Smooth muscle cell (in vitro differentiated cells): ENCODE data around the gene FAM120A. TPM values are rescaled to one million over a fixed set of nuclear protein-coding genes. Genes with fewer than 3 reads are reported as not detected.

ENCODE experiments used
- DNase-seq: peaks from one replicate; lab custom pipeline; 2025; ENCODE audit not compliant: unreplicated experiment; lab: John Stamatoyannopoulos, UW
- H2AFZ ChIP-seq: fragments of 200-600 bp; sonication (generic); 2 replicates; pipeline ENCODE4 v1.6.0; 2016; ENCODE audit warnings: antibody characterized with exemption, low read depth, mild to moderate bottlenecking
- H3F3A ChIP-seq: fragments of 200-600 bp; sonication (generic); 2 replicates; pipeline ENCODE4 v1.6.0; 2017; ENCODE audit warnings: antibody characterized with exemption, low read depth
- H3K27ac ChIP-seq: fragments of 200-600 bp; sonication (generic); 2 replicates; pipeline ENCODE4 v1.5.1; 2016; ENCODE audit warnings: low read depth, mild to moderate bottlenecking
- H3K27me3 ChIP-seq: fragments of 200-600 bp; sonication (generic); 2 replicates; pipeline ENCODE4 v1.6.1; 2016; ENCODE audit warnings: low read depth, mild to moderate bottlenecking
- H3K36me3 ChIP-seq: fragments of 200-600 bp; sonication (generic); 2 replicates; pipeline ENCODE4 v1.5.1; 2016; ENCODE audit warnings: low read depth
- H3K4me1 ChIP-seq: fragments of 200-600 bp; sonication (generic); 2 replicates; pipeline ENCODE4 v1.5.1; 2016; ENCODE audit warnings: low read depth
- H3K4me2 ChIP-seq: fragments of 200-600 bp; sonication (generic); 2 replicates; pipeline ENCODE4 v1.6.0; 2016; ENCODE audit warnings: mild to moderate bottlenecking
- H3K4me3 ChIP-seq: fragments of 200-600 bp; sonication (generic); 2 replicates; pipeline ENCODE4 v1.5.1; 2016; ENCODE audit warnings: mild to moderate bottlenecking
- H3K79me2 ChIP-seq: fragments of 200-600 bp; sonication (generic); 2 replicates; pipeline ENCODE4 v1.6.0; 2016; ENCODE audit warnings: low read depth, mild to moderate bottlenecking
- H3K9ac ChIP-seq: fragments of 200-600 bp; sonication (generic); 2 replicates; pipeline ENCODE4 v1.6.0; 2016; ENCODE audit warnings: low read depth
- H3K9me3 ChIP-seq: fragments of 200-600 bp; sonication (generic); replicated peaks from 2 replicates; pipeline ENCODE4 v1.5.1; 2016; ENCODE audit warnings: low read depth
- H4K20me1 ChIP-seq: fragments of 200-600 bp; sonication (generic); 2 replicates; pipeline ENCODE4 v1.6.0; 2016; ENCODE audit warnings: low read depth
- CTCF ChIP-seq: fragments of 200-600 bp; sonication (generic); IDR thresholded peaks from 2 replicates; pipeline ENCODE4 v1.5.1; 2017; ENCODE audit warnings: borderline replicate concordance, mild to moderate bottlenecking, antibody characterized with exemption; ENCODE audit not compliant: insufficient read depth, poor library complexity, severe bottlenecking
- WGBS: methylation state at CpG from one replicate; pipeline ENCODE4 v1.1.7; 2016; ENCODE audit warnings: low lambda C conversion rate; 5-methylcytosine and 5-hydroxymethylcytosine counted together
- polyA plus RNA-seq: library from polyadenylated mRNA; unstranded; fragments of >200 nt; fragmentation: Nextera tagmentation; extraction: Ambion mirVana; gene quantifications from 2 replicates; pipeline ENCODE4 v1.2.1, GENCODE V29; 2016
- total RNA-seq: library from RNA; depleted of rRNA; stranded (reverse); fragments of >200 nt; gene quantifications from 2 replicates; pipeline ENCODE4 v1.2.3, GENCODE V29; 2014

Gene FAM120A
- total and polyA plus RNA-seq, 2 experiments from 2014 or later, result 14.4 to 47.2 TPM

- no peak for DNase-seq
- peaks cover 82% of the 10 kb centered on the region for H4K20me1 ChIP-seq
Measured at GRCh38 chr9:93580654-93581380, 129.3 kb downstream of the FAM120A start.

GRCh38 chr9:93582115-93582514, 130.6 kb downstream of the FAM120A start:
- H3K9ac ChIP-seq, result no peak overlapping the region
- H4K20me1 ChIP-seq, result peaks cover 95% of the 10 kb centered on the region
- no peak overlapping the region for H3K27ac ChIP-seq
- peaks cover 12% of the 10 kb centered on the region for H3K4me1 ChIP-seq
- no peak overlapping the region for H3K4me2 ChIP-seq
- H3K9me3 ChIP-seq, result no peaks in the 10 kb centered on the region
- H3K27me3 ChIP-seq, result no peaks in the 10 kb centered on the region
- no peaks in the 10 kb centered on the region for H3F3A ChIP-seq
- peaks cover 99% of the 10 kb centered on the region for H3K79me2 ChIP-seq
- H3K36me3 ChIP-seq, result no peaks in the 10 kb centered on the region
- DNase-seq, result no peak
- TF ChIP-seq CTCF, result no peak
- H3K4me3 ChIP-seq, result no peak overlapping the region
- no peak overlapping the region for H2AFZ ChIP-seq
- WGBS, result 84% methylated on average over 5 of the region's 5 CpGs

More at GRCh38 chr9:93580654-93581380, 129.3 kb downstream of the FAM120A start:
- Histone ChIP-seq H3F3A (no peaks in the 10 kb centered on the region), H3K36me3 (no peaks in the 10 kb centered on the region), H3K4me2 (no peak overlapping the region), H2AFZ (no peak overlapping the region), H3K4me3 (no peak overlapping the region), H3K79me2 (peaks cover 91% of the 10 kb centered on the region), H3K9me3 (no peaks in the 10 kb centered on the region), H3K27ac (no peak overlapping the region), H3K4me1 (peaks cover 12% of the 10 kb centered on the region), H3K27me3 (no peaks in the 10 kb centered on the region), H3K9ac (no peak overlapping the region)
- 81% methylated on average over 10 of the region's 10 CpGs for WGBS
- no peak for TF ChIP-seq CTCF

GRCh38 chr9:93582550-93582949, 131.1 kb downstream of the FAM120A start:
- no peaks in the 10 kb centered on the region for H3F3A ChIP-seq
- H3K9ac ChIP-seq, result no peak overlapping the region

More at GRCh38 chr9:93582550-93582949, 131.1 kb downstream of the FAM120A start:
- DNase-seq, result no peak
- Histone ChIP-seq H3K36me3 (no peaks in the 10 kb centered on the region), H2AFZ (no peak overlapping the region), H3K9me3 (no peaks in the 10 kb centered on the region), H4K20me1 (peaks cover 97% of the 10 kb centered on the region), H3K4me1 (peaks cover 10% of the 10 kb centered on the region), H3K27ac (no peak overlapping the region), H3K27me3 (no peaks in the 10 kb centered on the region), H3K4me3 (no peak overlapping the region), H3K4me2 (no peak overlapping the region), H3K79me2 (peaks cover 99% of the 10 kb centered on the region)
- no peak for TF ChIP-seq CTCF
- WGBS, result 96% methylated on average over 3 of the region's 3 CpGs
